GM12801 (cell line): ENCODE data around the gene CNBD2.

Source experiments
- TF ChIP-seq, protein P1 (sequence below): IDR thresholded peaks from one replicate; pipeline ENCODE4 v1.5.1; 2011; ENCODE audit warnings: control low read depth; ENCODE audit not compliant: insufficient read length; ENCODE audit errors: extremely low read depth

CNBD2 gene

DNA sequence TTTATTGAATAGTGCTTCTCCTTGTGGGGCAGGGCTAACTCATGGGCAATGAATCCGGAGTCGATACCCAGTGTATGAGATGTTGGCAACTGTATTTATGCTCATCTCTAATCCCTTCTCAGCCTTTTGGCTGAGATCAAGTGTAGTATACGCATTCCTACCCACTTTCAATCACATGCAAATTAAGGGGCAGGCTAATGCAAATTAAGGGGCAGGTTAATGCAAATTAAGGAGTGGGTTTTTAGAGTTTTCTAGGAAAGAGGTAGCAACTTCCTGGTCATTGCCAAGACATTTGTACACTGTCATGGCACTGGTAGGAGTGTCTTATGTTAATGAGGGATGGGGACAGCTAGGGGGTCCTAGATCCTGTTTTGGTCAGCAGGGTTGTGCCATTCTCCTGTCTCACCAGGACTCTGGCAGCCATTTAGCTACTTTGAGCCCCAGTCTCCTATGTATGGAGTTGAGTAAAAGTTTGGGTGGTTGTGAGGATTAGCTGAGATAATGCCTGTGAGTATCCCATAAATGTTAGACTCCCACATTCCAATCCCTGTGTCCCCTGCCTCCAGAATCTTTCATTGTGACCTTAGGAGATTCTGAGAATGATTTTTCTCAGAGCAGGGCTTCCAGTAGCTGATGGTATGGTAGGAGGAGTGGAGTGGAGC lies at the start of gene CNBD2:
CNBD2 (plus strand) TSS at position 612 of the 662 bp plus-strand sequence. CDS start 173 bp downstream, outside the sequence.
- TF ChIP-seq, protein P1, sequence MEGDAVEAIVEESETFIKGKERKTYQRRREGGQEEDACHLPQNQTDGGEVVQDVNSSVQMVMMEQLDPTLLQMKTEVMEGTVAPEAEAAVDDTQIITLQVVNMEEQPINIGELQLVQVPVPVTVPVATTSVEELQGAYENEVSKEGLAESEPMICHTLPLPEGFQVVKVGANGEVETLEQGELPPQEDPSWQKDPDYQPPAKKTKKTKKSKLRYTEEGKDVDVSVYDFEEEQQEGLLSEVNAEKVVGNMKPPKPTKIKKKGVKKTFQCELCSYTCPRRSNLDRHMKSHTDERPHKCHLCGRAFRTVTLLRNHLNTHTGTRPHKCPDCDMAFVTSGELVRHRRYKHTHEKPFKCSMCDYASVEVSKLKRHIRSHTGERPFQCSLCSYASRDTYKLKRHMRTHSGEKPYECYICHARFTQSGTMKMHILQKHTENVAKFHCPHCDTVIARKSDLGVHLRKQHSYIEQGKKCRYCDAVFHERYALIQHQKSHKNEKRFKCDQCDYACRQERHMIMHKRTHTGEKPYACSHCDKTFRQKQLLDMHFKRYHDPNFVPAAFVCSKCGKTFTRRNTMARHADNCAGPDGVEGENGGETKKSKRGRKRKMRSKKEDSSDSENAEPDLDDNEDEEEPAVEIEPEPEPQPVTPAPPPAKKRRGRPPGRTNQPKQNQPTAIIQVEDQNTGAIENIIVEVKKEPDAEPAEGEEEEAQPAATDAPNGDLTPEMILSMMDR: no peak

DNA sequence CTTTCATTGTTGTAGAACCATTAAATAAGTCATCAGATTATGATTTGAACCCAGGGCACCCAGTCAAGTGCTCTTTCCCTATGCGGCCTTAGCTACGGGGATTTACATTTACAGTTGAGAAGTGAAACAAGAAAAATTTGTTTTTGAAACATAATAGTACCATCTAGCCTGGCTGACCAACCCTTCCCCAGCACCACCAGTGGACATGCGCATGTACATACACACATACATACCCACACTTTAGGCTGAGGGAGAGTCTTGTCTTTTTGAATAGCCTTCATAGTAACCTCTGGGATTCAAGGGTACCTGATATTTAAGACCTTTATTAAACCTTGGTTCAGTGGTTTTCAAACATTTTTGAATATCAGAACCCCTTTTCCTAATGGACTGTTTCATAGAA lies 47.9 kb upstream of the CNBD2 start:
- TF ChIP-seq, protein P1: no peak

DNA sequence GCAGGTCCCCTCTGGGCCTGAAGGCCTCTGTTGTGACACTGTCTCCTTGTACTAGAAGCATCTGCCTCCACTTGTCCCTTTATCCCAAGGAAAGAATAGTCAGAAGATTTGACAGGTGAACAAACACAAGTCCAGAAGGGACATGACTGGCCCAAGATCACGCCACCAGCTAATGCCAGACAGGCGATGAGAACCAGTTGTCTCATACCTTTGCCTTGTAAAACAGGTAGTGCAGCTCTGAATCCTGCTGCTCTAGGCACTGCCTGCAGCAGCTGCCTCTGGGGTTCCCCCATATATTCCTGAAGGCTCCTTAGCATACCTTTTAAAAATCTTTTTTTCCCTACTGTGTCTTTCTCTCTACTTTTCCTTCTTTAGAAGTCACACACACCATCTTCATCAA lies 39.1 kb upstream of the CNBD2 start:
- TF ChIP-seq, protein P1: no peak

DNA sequence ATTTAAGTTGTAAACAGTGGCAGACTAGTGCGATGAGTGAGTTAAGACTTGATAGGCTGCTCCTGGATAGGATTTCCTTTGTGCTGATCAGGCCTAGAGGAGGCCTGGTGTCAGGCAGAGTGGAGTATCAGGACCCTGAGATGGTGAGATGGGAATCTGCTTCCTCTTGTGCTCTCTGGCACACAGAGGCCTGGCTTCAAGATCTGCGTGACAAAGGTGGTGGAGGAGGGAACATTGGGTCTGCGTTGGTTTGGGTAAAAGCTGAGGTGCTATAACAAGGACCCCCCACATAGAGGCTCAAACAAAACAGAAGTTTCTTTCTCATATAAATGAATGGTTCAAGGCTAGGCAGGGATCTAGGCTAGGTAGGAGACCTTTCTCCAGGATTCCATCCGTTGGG lies 34.3 kb upstream of the CNBD2 start:
- TF ChIP-seq, protein P1: no peak

DNA sequence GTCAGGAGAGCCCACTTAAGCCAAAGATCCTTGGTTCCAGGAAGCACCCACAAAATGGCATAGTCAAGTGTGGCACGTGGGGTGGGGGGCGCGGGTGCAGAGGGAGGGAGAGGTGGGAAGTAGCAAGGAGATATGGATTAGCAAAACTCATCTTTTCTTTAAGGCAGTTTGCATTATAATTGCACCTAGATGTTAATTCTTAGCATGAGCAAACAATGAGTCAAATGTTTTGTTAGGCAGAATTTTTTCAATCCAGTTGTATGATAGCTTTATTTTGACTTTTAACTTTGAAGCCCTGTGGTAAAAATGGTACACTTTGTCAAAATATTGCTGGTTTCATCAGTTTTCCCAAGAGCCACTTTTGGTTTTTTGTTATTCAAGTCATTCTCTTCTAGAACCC lies 29.1 kb upstream of the CNBD2 start:
- TF ChIP-seq, protein P1: no peak

DNA sequence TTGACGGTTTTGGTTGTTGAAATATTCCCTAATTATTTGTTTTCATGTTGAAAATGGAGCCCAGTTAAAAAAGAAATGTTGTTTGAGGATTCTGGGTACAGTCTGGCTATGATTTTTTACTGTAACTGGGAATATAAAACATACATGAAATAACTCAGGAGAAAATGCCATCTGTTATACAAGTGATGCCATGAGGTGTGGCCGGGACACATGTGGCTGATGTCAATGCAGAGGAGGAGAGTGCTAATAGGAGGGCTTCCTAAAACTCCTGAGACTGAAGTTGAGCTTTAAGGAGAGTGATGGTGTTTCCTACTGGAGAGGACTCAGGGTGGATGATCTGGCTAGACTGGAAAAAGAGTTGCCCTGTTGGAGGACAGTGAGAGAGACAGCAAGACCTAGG lies 26.8 kb upstream of the CNBD2 start:
- TF ChIP-seq, protein P1: no peak

DNA sequence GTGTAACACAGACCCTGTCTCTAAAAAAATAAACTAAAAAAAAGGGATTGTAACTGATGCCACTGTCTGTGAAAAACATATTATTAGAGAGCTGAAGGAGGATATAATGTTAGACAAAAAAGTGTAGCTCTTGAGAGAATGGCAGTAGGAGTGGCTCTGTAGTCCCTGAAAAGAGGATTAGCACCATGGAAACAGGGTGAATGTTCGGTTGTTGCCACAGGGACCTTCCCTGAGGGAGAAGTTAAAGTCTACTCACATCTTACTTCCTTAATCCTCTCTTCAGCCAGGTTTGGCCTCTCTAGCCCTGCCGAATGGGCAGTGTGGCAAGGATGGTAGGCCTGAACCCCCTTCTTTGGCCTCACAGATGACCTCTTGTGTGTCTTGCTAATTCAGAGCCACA lies 26.1 kb upstream of the CNBD2 start:
- TF ChIP-seq, protein P1: no peak
